Measurements from ENCODE around the gene FAHD2B.
"Not testable (repeated sequence)": the region's sequence is repeated elsewhere in the genome, so short reads cannot be mapped to it uniquely, and the experiment has no call there.

GRCh38 chr2:97056150-97056549 is 38.5 kb downstream of the FAHD2B start:
- TF ChIP-seq CTCF (IDR thresholded peaks at IDR 0.05); ZFX (IDR thresholded peaks at IDR 0.05; ENCODE audit: borderline replicate concordance): not testable (repeated sequence)
